GM12874 (cell line): ENCODE results near the gene APBB2.

ENCODE experiments used
- CTCF ChIP-seq: IDR thresholded peaks from 2 replicates; pipeline ENCODE4 v1.5.1; 2011; ENCODE audit warnings: low read depth, mild to moderate bottlenecking, control low read depth, low read length, moderate library complexity; ENCODE audit not compliant: insufficient read depth

The APBB2 gene

DNA sequence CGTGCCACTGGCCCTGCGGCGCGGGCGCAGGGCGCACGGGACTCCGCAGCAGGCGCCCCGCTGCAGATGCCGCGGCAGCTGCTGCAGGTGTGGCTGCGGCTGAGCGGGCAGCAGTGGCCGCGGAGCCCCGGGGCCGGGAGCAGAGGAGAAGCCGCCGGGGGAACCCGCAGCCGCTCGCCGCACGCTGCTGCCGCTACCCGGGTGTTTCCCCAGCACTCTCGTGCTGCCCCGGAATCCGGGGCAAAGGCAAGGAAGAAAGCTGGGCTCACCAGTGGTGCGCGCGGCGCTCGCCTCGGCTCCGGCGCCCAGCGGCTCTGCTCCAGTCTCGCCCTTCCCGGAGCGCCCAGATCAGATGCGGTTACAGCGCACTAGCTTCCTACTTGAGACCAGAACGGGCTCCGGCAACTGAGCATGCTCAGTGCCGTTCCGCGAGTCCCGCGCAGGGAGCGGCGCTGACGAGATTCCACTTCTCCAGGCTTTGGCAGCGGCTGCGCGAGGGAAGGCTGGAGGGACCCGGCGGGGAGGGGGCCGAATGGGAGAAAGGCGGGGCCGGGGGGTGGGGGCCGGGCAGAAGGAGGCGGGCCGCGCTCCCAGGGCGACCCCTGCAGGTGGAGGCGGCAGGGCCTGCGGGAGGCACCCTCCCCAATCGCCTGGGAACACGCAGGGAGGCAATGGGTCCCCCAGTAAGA lies at the start of gene APBB2:
Gene APBB2, minus strand, starts transcription at position 407 of the 689 bp plus-strand sequence. CDS start 181,288 bp downstream, outside the sequence.
- peak; percentile 86 for TF ChIP-seq CTCF

DNA sequence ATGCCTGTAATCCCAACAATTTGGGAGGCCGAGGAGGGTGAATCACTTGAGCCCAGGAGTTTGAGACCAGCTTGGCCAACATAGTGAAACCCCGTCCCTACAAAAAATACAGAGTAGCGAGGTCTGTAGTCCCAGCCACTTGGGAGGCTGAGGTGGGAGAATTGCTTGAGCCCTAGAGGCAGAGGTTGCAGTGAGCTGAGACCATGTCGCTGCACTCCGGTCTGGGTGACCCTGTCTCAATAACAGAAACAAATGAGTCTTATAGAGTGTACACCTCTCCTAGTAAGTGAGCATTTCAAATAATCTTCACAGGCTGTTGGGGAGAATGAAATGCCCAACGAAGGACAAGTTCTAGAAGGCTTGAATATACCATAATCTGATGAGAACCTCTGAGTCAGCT lies 47.9 kb upstream of the APBB2 start:
- no peak for TF ChIP-seq CTCF

DNA sequence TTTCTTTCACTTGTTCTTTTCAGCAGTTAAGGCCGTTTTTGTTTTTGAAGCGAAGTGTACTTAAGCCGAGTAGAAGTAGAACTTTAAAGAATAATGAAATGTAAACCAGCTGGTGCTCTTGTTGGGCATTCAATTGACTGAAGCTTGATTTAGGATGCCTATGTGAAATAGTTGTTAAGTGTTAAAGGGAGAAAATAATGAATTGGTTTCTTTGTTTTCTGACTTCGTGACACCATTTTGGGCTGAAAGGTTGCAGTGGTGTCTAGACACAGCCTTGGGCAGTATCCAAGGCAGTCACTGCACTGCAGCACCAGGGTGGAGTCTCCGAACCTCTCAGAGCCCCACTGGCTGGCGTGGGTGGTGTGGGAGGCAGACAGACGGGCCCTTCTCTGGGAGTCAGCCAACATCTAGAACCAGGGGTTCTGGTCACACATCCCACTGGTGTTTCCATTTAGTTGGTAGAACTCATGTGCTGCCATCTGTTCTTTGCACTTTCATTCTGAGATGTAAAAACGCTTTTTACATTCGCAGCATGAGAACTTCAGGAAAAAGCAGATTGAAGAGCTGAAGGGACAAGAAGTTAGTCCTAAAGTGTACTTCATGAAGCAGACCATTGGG lies 45.9 kb upstream of the APBB2 start:
- TF ChIP-seq CTCF, result no peak

GRCh38 chr4:41258783-41259182 lies 44.4 kb upstream of the APBB2 start:
- no peak for TF ChIP-seq CTCF

GRCh38 chr4:41257906-41258305 lies 43.6 kb upstream of the APBB2 start:
- no peak for TF ChIP-seq CTCF

GRCh38 chr4:41257257-41257901 lies 43.0 kb upstream of the APBB2 start:
- no peak for TF ChIP-seq CTCF

DNA sequence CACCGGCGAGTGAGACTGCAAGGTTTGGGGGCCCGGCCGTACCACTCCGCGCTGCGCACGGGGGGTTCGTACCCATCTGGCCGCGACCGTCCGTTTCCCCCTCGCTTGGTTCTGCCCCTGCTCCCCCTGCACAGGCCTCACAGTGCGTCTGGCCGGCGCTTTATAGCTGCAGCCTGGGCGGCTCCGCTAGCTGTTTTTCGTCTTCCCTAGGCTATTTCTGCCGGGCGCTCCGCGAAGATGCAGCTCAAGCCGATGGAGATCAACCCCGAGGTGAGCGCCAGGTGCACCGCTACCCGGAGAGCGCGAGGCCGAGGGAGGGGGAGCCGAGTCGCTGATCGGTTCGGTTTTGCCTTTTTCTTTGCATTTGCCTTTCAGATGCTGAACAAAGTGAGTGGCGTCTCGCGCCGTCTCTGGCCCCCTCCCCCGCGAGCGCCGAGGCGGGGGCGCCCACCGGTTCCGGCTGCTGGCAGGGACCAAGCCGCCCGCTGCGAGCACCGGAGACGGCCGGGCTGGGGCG lies 42.5 kb upstream of the APBB2 start, which contains the start of gene UCHL1:
Gene UCHL1, plus strand, starts transcription at position 189 of the 517 bp plus-strand sequence. Its CDS starts 49 bp downstream, at position 238.
- TF ChIP-seq CTCF, result no peak
